ENCODE results near the gene ATP6V1G1.

DNA sequence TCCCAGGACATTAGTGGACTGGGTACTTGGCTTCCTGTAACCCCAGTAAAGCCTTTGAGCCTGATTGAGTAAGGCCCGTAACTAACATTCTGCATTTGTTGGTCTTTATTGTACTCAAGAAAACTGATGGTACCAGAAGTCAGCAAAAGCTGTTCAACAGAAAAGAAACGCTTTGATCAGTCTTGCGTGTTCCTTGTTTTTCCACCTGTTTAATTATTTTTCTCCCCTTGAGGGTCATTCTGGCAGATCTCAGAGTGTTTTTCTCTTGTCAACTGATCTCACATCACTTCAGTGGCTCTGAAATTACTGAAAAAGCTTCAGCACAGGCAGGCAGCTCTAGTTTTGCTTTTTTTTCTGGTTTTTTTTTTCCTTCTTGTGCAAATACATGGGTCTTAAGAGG is 17.4 kb downstream of the ATP6V1G1 start:
- TF ChIP-seq, protein P1, sequence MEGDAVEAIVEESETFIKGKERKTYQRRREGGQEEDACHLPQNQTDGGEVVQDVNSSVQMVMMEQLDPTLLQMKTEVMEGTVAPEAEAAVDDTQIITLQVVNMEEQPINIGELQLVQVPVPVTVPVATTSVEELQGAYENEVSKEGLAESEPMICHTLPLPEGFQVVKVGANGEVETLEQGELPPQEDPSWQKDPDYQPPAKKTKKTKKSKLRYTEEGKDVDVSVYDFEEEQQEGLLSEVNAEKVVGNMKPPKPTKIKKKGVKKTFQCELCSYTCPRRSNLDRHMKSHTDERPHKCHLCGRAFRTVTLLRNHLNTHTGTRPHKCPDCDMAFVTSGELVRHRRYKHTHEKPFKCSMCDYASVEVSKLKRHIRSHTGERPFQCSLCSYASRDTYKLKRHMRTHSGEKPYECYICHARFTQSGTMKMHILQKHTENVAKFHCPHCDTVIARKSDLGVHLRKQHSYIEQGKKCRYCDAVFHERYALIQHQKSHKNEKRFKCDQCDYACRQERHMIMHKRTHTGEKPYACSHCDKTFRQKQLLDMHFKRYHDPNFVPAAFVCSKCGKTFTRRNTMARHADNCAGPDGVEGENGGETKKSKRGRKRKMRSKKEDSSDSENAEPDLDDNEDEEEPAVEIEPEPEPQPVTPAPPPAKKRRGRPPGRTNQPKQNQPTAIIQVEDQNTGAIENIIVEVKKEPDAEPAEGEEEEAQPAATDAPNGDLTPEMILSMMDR (conservative IDR thresholded peaks at IDR 0.05 in 1 of 2, IDR thresholded peaks at IDR 0.05 in 1 of 2; ENCODE audit: low read depth in 1 of 2, low read length in 2 of 2) = no peak
- no peak for TF ChIP-seq EZH2 (IDR thresholded peaks at IDR 0.05; ENCODE audit: low read length, missing control alignments)

Measured in fibroblast of lung (primary cell).